B cell (primary cell): ENCODE measurements around the gene RCSD1.

Experiments
- CTCF ChIP-seq: fragments of 200-600 bp; IDR thresholded peaks from one replicate; pipeline ENCODE4 v1.8.0; 2022; ENCODE audit warnings: antibody characterized with exemption, mild to moderate bottlenecking
- EZH2 ChIP-seq: IDR thresholded peaks from 2 replicates; pipeline ENCODE4 v1.6.1; 2012; ENCODE audit warnings: borderline replicate concordance, low read depth, mild to moderate bottlenecking, moderate library complexity, low read length; ENCODE audit not compliant: insufficient read depth, poor library complexity, severe bottlenecking

- TF ChIP-seq CTCF (no peak), EZH2 (no peak)
These were observed 10.0 kb downstream of the RCSD1 start for GRCh38 chr1:167640051-167640450.
